Measurements from ENCODE around the gene CINP.

- TF ChIP-seq CTCF (IDR thresholded peaks at IDR 0.05) (no peak), EP300 (IDR thresholded peaks at IDR 0.05) (no peak)
Observed at GRCh38 chr14:102346645-102347044, 16.0 kb downstream of the CINP start.
